Measurements from ENCODE around the gene UGGT2.

DNA sequence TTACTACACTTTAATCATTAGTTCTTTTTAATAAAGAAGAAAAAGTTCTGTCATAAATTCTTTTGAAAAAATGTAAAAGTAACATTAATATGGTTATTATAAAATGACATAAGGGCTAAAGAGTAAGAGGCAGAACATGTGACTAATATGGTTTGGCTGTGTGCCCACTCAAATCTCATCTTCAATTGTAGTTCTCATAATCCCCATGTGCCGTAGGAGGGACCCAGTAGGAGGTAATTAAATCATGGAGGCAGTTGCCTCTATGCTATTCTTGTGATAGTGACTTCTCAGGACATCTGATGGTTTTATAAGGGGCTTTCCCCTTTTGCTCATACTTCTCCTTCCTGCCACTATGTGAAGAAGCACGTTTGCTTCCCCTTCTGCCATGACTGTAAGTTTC, 104.5 kb downstream of the UGGT2 start:
- TF ChIP-seq, protein P1, sequence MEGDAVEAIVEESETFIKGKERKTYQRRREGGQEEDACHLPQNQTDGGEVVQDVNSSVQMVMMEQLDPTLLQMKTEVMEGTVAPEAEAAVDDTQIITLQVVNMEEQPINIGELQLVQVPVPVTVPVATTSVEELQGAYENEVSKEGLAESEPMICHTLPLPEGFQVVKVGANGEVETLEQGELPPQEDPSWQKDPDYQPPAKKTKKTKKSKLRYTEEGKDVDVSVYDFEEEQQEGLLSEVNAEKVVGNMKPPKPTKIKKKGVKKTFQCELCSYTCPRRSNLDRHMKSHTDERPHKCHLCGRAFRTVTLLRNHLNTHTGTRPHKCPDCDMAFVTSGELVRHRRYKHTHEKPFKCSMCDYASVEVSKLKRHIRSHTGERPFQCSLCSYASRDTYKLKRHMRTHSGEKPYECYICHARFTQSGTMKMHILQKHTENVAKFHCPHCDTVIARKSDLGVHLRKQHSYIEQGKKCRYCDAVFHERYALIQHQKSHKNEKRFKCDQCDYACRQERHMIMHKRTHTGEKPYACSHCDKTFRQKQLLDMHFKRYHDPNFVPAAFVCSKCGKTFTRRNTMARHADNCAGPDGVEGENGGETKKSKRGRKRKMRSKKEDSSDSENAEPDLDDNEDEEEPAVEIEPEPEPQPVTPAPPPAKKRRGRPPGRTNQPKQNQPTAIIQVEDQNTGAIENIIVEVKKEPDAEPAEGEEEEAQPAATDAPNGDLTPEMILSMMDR (IDR thresholded peaks at IDR 0.05): no peak
- no peak for TF ChIP-seq POLR2A (IDR thresholded peaks at IDR 0.05)

Data from Peyer's patch (tissue), 4 donors.